Measurements from ENCODE around the gene LPP.

Gene LPP

DNA sequence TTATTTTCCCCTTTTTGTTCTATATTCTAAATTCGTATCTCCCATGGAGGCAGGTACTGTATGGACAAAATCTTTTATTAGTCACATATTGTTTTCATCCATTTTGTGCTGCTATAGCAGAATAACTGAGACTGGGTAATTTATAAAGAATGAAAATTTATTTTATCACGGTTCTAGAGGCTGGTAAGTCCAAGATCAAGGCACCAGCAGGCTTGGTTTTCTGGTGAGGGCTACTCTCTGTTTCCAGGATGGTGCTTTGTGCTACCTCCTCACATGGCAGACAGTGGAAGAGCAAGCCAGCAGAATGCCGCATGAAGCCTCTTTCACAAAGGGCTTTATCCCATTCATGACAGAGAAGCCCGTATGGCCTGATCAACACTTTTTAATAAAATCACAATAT is 595.9 kb downstream of the LPP start:
- no peak for DNase-seq (ENCODE audit: low spot score)

DNA sequence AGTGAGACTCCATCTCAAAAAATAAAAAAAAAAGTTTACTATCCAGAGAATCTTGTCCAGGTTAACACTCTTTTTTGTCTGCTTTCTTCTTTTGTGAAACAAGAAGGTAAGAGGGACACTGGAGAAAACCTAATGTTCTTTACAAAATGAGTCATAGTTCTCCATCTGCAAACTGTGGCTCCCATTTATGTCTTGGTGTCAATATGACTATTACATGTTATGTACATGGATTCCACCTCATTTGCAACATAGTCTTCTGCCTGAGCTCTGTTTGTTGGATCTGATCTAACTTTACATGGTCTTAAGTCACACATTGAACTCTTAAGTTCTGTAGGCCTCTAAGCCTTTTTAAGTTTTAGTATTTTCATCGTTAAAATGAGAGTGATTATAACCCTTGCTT is 596.7 kb downstream of the LPP start:
- no peak for DNase-seq (ENCODE audit: low spot score)

DNA sequence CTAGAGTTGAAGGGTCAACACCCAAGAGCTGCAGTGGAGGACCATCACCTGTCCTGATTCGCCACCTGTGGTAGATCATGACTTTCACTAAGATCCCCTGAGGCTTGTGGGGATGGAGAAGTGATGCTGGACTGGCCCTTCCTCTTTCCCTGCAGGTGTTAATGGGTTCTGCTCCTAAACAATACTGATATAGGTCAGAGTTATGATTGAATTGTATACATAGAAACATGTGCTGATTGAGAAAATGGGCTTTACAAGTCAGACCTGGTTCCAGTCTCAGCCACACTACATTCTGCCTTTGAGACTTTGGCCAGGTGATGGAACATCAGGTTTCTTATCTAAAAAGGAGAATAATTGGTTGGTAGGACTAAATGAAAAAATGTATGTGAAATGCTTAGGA is 598.9 kb downstream of the LPP start:
- DNase-seq (ENCODE audit: low spot score) = no peak

DNA sequence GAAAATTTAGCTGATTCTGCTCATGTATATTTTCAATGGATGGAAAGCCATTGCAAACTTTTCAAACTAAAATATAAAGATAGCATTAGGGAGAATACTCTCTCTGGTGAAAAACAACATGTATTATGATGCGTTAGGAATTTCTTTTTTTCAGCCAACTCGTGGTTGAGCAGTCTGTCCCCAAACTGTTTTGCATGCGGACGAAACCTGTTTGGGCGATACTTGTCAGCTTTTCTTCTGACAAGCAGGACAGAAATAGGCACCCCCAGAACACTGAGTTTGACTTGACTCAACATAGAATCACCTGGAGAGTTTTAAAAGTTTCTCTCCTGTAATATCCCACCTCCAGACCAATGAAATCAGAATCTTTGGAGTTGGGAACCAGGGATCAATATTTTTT is 600.3 kb downstream of the LPP start:
- no peak for DNase-seq (ENCODE audit: low spot score)

DNA sequence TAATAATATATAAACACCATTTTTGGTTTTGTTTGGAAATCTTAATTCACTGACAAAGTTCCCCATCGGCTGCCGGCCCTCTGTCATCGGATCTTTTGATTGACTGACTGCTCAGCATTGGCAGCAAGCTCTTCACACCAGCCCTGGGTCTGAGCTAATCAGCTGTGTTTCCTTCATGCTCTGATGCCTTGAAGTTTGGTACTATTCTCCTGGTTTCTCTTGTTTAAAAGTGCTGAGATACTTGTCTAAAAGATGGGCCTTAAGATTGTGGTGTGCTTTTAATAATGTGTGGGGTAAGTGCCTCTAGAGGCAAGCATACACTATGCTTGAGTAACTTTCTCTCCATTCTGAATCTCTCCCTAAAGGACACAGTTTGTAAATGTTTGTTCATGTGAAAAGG is 602.3 kb downstream of the LPP start:
- no peak for DNase-seq (ENCODE audit: low spot score)

DNA sequence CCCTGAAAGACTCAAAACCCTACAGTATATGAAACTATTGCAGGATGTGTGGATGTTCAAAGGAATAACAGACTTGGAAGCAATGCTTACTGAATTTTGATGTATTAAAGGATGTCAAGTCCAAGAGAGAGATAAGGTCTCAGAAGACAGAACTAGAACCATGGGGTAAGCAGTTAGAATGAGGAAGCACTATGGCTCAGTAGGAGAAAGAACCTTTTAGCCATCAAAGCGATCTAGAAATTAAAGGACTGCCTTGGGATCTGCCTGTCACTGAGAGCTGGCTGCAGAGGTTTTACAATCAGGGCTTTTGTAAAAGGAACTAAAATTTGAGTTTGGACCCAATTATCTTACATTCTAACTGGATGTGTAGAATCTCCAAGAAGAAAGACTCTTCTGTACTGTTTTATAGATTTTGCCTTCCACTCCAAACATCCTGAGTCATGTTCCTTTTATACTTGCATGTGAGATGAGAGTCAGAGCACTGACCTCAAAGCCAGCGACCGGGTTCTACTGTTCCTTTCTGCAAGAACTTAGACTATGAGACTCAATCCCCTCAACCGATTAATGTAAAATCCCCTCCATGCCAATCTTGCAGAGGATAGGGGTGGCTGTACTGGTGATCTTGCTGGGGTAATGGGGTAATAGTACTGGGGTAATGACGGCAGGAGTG is 605.5 kb downstream of the LPP start:
- no peak for DNase-seq (ENCODE audit: low spot score)

DNA sequence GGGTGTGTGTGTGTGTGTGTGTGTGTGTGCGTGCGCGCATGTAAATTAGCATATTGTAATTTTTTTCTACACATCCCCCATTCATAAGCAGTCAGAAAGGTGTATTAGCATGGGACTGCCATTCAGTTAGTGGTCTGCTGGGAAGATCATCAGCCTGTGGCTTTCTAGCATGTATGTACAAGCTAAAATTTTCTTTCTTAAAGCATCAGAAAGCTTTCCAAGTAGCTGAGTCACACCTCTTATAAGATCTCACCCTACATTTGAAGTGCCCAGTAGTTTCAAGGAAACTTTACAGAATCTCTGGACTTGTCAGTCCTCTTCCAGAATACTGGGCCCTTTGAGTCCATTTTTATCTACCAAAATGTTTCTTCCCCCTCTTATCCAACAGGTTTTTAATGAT is 606.5 kb downstream of the LPP start:
- no peak for DNase-seq (ENCODE audit: low spot score)

DNA sequence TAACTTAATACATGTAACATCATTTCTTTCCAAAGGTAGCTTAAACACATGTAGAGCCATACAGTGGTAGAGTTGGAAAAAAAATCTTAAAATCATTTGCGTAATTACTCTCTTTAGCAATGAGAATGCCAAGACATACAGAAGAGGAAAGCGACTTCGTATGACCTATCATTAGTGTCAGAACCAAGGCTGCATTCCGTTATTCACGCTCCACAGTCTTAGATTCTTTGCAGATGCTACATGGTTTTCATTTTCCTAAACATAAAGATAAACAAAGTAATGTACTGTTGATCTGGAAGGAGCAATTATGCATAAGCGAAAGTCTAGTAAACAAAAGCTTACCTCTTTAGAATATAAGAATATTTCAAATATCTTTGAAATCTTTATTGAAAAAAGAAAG is 607.5 kb downstream of the LPP start:
- no peak for DNase-seq (ENCODE audit: low spot score)

DNA sequence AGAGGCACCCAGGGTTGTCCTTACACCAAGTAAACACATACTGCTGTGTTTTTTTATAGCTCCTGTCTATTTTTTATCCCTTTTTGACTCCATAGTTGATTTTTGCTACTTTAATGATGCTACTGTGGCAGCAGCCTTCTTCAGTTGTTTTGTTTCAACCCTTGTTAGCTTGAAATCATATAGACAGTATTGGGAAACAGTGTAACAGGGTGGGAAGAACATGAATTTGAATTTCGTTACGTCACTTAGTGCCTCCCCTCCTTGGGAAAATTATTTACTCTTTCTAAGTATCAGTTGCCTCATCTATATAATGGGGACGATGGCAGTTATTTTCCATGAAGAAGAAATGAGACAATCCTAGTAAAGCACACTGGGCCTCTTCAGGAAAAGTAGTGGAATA is 608.0 kb downstream of the LPP start:
- DNase-seq (ENCODE audit: low spot score) = no peak

DNA sequence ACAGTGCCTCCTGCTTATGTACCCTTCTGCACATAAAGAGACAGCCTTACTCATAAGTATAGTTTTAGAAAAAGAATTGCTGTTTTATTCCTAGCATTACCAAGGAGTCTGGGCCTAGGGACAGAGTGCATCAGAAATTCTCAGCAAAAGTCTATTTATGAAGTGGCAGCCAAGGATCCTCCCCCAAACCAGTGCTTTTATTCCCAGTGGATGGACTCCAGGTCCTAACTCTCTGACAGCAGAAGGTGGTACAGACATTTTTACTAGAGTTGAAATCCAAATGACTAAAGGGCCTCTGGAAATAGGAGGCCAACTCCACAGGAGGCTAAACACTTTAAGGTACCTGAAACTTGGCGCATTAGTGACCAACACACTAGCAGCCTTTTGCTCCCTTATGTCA is 610.7 kb downstream of the LPP start:
- DNase-seq (ENCODE audit: low spot score) = no peak

DNA sequence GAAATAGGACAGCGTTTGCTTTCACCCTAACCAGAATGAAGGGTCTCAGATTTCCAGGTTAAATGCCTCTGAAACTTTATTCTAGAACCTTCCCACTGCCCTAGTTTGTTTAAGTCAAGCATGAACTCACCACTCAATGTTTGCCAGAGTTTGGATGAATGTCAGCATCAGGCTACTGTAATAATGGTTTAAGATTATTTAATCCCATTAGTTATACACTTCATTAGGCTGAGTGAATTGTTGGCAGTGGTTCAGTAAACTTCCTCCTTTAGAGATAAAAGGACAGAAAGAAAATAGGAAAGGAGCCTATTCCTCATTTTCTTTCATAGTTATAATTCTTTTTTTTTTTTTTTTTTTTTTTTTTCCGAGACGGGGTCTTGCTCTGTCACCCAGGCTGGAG is 615.9 kb downstream of the LPP start:
- no peak for DNase-seq (ENCODE audit: low spot score)

DNA sequence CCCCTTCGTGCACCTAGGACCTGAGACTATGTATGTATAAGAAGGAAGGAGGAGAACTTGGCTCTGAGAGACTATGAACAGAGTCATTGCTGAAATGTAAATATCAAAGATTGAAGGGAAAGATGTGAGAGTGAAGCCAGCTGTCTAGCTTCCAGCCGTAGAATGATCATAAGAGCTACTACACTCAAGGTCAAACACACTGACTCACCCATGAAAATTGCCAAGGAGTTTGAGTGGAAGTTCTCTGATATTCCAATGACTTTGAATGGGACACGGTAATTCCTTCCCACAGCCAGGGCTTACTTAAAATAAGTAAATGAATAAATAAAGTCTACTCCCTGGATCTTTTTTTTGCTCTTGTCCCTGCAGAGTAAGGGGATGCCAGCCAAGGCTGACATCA is 618.9 kb downstream of the LPP start:
- DNase-seq (ENCODE audit: low spot score) = no peak

DNA sequence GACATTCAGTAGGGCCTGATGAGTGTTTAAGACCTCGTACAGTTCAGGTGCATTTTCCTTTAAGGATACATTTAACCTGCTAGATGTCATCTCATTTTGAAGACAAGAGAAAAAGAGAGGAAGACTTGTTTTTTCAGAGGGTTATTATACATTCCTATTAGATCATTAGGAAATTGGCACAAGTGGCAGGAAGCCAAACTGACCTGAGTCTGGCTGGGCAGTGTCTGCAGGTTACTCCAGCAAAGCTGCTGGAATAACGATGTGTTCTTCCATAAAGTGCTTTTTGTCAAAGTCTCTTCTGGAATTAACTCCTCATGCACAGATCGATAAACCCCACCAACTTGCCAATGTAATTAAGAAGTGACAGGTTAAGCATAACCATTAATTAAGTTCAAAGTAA is 621.5 kb downstream of the LPP start:
- DNase-seq (ENCODE audit: low spot score) = no peak

DNA sequence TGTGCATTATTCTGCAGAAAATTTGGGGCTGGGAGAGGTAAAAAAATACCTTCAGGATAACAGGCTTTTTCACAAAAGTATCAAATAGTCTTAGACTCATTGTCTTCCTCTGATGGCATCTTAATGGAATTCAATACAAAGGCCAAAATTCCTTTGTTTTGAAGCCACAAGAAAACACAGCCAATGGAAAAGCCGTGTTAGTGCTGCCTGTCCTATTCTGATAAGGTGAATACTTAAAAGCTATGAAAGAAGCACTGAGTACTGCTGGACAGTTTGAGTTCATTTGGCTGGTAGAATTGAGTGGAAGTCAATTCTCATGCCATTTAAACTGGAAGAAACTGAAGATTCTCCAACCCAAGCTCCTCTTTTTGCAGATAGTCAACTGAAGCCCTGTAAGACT is 622.5 kb downstream of the LPP start:
- DNase-seq (ENCODE audit: low spot score) = no peak

DNA sequence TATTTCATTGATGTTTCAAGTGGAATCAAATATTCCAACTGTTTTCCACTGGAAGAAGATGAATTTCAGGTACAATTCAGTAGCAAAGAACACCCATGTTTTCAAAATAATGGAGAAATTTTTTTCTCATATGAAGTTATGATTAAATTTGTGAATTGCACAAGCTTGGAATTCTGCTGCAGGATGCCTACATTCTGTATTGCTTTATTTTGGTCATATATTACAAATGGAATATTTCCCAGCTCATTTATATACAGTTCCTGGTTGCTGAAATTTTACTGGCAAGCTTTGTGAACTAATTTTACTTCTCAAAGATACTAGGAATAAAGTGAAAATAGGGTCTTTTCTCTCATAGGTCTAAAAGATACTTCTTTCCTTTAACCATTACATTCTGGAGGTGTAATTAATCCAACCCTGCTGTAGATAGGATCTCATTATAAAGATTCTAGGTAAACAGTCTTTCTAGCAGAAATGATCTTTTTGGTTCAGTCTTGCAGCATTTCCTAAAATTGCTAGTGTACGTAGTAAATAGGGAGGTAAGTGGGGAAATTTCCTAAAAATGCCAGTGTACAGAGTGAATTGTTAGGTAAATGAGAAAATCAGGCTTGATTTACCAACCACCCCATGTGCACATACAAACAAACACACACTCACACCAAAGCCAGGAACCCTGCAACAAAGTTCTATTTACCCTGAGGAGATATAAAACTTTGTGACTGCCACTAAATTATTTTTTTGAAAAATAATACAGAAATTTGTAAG is 624.3 kb downstream of the LPP start:
- DNase-seq (ENCODE audit: low spot score) = no peak

DNA sequence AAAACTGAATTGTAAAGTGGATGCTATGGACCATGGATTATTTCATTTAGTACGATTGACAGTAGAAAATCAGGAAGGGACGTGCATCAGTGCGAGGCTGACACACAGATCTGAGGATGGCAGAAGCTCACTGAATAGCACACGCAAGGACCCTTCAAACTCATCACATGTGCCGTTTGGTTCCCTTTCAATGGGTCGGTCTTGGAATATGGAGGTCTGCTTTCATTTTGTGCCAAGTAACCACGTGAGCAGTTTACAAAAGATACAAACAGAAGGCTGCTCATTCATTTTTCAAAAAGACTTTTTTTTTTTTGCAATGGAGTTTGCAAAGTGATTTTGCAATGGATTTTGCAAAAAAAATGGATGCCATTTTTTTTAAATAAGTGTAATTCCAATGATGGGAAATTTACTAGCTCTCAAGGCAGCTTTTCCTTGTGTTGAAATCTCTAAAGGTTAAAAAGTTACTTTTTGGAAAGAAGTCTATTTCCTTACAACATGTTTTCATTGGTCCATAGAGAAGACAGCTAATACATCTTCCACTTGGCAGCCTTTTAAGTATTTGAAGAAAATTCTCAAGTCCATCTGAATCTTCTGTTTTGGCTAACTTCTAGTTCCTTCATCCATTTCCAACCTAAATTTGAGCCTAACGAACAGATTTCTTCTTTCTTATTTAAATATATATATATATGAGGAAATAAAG is 625.5 kb downstream of the LPP start:
- DNase-seq (ENCODE audit: low spot score) = no peak

DNA sequence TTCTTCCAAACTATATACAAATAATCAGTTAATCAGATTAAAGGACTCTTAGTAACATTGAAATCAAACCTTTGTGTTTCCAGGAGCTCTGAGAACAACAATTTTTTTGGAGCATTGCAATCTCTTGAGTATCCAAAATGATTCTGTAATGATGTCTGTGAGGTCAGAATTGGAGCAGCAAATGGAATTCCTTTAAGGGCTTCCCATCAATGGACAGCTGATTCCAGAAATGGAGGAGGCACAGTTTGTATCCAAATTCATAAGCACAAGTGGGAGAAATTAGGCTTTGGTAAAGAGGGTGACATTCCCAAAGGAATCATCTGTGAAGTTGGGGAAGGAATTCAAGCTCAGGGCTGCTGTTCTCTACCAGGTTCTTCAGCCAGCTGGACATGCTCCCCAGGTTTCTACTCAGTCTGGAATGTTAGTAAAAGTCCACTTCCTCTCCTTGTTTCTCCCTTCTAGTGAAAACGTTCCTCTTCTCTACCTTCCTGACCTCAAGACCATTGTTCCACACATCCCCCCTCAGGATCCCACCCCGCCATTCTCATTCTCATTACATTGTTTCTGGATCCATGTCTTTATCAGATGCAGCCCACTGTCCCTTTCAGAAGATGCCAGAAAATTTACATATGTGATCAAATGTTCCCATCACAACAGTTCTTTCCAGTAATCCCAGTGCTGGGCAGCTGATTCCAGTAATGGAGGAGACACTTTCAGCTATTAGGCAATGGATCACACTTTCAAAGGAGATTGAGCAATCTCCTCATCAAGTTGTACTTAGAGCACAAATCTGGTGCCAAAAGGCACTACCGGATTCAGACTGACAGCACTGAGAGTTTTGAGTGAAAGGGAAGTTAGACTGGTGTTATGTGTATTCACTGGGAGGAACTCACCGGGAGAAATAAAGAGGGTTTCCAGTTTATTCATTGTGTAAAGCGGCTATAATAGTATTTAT is 626.5 kb downstream of the LPP start:
- no peak for DNase-seq (ENCODE audit: low spot score)

DNA sequence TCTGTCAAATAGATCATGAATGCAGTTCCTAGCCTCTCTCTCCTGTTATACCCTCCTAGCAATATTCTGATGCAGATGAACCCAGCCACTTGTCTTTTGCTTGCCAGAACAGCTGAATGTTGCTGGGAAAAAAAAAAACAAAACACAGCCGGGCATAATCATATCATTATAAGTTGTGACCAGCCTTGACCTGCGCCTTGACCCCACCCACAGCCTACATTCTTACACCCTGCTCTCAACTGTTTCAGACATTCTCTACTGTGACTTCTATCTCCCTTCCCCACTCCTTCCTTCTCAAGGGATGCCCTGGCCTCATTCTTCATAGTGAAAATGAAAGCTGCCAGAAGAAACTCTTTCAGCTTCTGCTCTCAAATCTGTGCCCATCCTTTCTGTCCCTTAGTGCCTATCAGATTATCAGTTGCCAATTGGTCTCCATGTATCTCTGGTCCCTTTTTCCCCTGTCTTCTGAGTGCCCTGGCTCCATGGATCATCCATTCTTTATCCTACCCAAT is 628.7 kb downstream of the LPP start:
- DNase-seq (ENCODE audit: low spot score) = no peak

DNA sequence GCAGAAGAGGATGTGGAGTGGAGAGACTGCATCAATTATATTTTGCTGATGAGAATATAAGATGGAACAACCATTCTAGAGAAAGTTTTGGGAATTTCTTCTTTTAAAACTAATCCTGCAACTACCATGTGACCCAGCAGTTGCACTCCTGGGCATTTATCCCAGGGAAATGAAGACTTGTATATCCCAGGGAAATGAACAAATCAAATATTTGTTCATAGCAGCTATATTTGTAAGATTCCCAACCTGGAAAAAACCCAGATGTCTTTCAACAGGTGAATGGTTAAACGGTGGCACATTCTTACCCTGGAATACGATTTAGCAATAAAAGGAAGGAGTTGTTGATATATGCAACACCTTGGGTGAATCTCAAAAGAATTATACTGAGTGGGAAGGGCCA is 632.5 kb downstream of the LPP start:
- DNase-seq (ENCODE audit: low spot score) = no peak

DNA sequence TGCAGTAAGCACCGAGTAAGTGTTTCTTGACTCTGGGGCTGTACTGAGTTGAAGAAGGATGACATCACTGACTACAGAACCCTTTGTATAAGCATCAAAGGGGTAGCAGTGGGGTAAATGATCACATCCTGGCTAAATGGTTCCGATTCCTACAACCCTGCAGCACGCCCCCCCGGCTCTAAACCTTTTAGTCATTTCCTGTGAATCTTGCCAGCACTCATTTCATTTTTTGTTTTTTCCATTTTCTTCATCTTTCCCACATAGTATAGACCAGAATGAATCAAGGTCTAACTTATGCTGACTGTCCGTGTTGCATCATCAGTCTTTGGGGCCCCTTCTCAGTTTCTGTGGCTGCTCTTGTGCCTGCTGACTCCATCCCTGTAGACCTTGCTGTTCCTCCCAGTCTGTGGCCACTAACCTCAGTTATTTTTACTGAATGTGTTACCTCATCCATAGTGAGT is 634.7 kb downstream of the LPP start:
- DNase-seq (ENCODE audit: low spot score) = no peak

DNA sequence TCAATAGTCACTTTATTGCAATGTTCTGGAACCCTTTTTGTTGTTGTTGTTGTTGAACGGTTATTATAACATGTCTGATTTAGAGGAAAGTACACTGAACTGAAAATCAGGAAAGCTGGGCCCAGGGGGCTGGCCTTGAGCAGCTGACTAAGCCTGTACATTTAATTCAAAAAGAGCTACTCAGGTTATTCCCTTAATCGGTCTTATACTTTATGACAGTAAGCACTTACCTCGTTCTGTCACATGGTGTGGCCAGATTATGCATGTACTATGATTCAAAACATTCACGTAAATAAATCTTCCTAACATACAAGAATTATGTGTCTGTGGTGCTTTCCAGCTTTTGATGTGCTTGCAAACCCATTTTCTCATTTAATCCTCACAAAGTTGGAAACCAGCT is 635.3 kb downstream of the LPP start:
- no peak for DNase-seq (ENCODE audit: low spot score)

DNA sequence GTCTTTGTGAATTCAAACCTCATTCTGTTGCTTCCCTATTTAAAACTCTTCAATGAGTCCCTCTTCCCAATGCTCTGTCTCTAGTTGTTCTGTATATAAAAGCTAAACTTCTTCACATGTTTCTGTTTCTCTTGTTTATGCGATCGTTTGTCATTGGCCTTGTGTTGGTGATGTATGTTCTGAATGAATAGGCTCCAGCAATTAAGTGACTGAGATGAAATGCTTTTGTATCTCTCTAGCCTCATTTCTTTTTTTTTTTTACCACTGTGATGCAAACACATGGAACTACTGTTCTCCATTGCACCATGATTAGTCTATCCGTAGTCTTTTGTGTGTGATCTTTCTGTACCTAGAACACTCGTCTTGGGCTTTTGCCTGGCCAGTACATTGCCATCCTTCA is 637.4 kb downstream of the LPP start:
- no peak for DNase-seq (ENCODE audit: low spot score)

Data from left forelimb (tissue), 1 donor.